GM19468 (cell line): ENCODE results near the gene BCAR3.
A peak's percentile ranks its signal among the peaks of the same experiment; 100 is the strongest.

ENCODE experiments used
- ATAC-seq: cut with Tn5 transposase; IDR thresholded peaks from one replicate; pipeline ENCODE4 v1.9.1; 2021; ENCODE audit warnings: mild to moderate bottlenecking, moderate library complexity, moderate number of reproducible peaks; ENCODE audit not compliant: unreplicated experiment; ENCODE audit errors: extremely low read depth

The BCAR3 gene

DNA sequence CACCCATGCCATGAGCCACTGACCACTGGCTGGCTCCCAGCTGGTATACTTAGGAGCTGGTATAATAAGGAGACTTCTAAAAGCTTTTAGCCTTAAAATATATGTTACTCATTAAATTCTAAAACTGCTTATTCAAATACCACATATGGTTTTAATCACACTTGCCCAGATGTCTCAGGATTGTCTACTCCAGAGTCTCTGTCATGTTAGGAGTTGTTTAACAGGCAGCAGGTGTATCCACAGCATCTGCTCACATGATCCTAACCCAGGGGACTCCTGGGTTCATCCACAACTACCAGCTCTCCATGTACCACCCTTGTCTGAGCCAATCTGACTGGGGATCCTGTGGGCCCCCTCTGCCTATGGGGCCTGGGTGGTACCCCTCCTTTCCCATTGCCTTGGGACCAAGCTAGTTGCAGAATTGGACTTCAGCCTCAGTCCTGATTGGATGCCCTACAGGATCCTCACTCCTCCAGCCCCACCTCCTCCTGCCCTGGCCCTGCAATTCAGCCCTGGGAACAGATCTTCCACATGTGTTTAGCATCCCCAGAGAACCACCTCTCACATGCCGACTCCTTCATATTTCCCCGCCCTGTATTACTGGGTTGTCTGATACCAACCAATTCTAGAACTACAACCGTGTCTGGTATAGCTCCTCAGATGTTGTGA lies 61.3 kb downstream of the BCAR3 start:
- no peak for ATAC-seq

DNA sequence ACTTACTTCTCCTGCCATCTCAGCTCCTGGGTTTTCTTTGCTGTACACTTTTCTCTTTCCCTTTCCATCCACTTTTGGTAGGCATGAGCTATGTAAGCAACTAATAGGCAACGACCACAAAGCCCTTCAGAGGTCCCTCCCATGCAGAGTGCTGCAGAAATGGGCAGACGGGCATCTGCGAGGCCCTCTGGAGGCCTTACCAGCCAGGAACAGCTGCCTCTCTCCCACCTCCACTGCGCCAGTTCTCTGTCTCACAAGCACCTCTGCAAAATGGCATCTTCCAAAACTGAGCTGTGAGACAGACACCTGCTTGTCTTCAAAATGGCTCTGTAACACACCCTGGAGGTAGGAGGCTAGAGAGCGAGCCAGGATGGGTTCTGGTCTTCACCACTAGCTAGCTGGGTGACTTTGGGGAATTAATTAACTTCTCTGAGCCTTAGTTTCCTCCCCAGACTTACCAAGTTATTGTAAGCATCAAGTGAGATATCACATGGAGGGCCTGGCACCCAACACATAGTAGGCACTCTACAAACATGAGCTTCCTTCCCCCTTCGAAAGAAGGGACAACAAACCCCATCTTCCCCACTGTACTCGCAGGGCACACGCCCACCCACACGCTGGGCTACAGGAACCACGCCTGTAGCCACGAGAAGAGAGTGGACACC lies 62.0 kb downstream of the BCAR3 start:
- no peak for ATAC-seq

DNA sequence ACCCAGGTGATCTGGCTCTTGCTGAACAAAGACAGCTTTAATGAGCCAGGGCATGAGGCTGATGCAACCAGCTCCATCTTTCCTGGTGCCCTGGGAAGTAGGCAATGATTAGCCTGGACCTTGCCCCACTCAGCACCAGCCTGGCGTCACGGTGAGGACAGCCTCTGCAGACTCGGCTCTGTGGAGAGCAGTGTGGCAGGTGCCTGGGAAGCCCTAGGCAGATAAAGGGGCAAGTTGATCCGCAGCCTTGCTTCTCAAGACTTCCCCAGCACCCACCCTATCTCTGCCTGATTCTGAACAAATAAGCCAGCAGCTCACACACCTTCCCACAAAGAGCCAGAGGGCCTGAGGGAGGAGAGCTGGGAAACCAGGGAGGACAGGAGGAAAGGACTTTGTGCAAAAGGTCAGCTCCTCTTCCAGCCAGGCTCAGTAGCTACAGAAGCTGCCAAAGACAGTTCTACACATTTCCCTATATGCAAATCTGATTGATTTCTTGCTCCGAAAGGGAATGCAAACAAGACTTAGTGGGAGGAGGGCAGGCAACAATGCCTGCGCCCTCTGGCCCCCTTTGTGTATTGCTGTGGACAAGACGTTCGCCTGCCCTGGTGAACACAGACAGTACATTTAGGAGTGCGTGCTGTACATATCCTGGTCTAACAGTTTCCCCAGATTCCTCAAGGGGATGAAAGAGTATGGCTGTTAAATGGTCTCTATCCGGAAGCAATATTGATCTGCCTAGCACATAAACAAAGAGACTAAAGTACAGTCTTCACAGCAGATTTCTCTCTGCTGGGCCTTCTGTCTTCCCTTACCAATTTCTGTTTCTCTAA lies 63.8 kb downstream of the BCAR3 start:
- ATAC-seq: no peak

DNA sequence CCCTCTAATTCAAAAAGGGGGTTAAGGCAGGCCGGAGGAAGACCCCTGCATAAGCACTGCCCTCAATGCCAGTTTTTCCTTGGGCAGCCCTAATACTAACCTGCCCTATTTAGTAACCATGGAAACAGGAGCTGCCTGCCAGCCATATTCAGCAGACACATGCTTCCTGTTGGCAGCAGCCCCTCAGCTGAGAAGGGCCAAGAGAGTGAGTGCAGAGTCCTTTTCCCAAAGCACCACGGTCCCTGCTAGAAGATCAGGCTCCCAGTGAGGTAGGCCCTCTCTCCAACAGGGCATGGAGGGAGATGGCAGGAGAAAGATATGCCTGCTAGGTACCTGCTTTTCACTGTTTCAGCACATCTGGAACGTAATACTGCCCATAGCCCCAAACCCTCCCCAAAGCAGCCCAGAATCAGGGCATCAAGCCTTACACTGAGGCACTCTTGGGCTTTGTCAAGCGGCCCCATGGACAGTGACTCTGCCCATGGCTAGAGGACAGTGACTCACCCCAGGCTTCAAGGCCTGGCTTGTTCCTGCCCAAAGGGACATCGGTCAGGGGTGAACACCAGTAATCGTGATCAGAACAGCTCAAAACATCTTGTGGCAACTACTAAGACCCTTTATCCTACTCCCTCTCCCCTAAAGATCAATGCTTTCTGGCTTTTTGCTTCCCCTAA lies 64.5 kb downstream of the BCAR3 start:
- ATAC-seq: no peak

DNA sequence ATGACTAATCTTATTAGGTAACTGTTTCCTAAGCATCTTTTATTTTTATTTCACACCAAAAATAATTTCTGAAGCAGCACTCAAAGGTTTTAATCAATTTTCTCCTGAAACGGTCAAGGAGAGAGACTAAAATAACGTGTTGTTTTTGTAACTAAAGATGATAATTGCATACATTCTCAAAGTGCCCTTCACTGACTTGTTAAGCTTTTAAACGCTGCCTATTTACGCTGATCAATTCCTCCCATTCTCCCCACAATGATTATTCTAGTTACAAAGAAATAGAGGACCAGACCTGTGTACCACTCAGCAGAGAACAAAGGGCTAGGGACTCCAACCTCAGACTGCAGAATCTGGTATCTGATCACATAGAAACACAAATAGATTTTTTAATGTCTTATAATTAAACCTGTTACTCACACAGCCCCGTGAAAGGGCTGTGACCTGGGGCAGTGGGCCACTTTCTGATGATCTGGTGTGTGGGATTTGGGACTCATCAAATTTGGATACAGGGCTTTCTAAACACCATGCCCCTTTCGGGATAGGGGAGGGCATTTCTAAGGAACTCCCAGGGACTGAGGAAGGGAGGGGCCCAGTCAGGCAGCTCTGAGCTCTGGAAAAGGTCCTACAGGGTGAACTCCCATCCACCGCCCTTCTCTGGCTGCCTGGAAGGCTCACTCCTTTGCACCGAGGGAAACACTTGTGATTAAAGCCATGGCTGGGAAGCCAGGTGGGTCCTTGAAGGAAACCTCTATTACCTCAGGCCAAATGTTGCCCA lies 65.2 kb downstream of the BCAR3 start:
- no peak for ATAC-seq

DNA sequence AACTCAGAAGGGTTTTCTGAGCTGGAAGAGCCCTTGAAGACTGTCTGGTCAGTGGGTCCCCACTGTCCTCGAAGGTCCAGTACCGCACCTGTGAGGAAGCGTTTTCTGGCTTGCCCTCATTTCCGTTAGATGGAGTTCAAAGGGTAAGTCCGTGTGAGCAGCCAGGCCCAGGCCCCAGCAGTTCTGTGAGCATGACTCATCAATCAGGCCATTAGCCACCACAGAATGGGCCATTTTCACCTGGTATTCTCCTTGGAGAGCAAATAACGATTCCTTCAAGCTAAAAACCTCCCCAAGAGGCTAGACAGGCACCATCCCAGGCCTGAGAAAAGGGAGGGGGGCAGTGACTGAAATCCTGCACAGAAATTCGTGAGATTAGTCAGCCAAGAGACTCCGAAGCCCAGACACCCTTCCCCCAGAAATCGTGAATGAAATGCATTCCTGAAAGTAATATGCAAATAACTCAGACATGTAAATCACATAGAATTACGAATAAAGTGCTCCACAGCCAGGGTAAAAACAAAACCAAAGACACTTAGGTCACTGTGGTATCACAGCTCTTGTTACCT lies 66.0 kb downstream of the BCAR3 start:
- ATAC-seq: peak; percentile 57

DNA sequence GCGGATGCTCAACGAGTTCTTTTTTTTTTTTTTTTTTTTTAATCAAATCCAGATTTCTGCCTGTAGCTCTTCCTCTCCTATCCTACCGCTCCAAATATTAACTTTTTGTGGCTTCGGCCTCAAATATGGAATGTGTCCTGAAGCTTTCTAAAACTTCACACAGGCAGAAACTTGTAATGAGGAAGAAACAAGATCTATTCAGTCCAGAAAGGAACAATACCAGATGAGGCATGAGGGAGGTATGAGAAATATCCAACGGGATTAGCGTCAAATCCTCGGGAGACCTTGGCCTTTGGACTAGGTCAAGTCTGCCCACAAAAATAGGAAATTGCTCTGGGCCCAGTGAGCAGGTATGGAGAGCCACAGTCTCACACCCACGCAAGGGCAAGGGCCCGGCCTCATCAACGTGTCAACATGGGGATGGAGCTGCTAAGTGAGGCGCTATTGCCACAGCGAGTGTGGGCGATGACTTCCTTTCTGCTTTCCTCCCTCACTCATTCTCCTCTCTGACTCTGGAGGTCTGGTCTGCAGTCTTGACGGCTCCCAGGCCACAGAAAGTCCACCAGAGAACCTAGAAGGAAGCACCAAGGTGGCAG lies 66.6 kb downstream of the BCAR3 start:
- ATAC-seq: peak; percentile 15

DNA sequence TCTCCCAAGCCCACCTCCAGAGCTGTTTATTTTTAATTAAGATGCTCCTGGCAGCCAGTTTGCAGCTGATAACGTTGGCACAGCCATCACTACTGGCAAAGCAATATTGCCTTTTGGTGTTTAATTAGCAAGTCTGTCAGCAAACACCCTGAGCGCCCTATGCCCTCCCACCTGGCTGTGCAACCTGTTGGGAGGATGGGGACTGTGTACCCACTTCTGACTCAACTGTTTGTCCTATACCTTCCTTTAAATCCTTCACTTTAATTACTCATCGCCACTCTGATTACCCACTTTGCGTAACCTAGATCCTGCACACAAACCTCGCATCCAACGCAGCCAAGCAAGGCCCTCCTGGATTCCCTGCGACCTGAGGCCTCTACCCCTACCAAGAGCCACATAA lies 67.1 kb downstream of the BCAR3 start:
- no peak for ATAC-seq

DNA sequence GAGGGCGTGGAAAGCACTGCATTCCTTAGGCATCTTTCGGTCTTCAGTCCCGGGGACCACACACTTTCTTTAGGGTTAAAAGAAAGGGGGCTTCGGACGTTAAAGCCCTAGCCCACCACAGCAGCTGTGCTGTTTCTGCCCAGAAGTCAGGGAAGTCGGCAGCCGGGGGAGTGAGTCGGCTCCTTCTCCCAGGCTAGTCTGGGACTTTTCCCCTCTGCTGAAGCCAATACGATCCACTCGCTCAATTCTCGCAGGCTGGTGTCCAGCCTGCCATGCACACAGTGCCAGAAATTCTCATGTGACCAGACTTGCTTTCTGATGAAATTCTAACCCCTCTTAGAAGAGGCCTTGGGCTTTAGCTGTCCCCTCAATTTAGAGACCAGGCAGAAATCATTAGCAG lies 67.7 kb downstream of the BCAR3 start:
- ATAC-seq: no peak

DNA sequence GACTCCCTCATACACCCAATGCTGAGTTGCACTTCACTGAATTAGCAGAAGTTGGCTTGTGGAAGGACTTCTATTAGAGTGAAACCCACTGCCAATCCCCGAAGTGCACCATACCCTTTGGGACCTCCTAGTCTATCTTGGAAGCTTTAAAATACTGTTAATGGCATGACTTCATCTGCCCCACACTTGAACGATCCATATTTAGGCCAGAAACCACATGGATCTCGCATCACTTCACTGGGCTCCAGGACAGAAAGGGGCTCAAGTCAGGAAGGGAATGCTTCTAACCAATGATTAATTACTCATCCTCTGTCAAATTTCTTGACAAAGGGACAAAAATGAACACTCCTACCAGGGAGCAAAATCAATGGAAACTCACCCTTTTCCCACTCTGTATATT lies 69.1 kb downstream of the BCAR3 start:
- ATAC-seq: no peak

DNA sequence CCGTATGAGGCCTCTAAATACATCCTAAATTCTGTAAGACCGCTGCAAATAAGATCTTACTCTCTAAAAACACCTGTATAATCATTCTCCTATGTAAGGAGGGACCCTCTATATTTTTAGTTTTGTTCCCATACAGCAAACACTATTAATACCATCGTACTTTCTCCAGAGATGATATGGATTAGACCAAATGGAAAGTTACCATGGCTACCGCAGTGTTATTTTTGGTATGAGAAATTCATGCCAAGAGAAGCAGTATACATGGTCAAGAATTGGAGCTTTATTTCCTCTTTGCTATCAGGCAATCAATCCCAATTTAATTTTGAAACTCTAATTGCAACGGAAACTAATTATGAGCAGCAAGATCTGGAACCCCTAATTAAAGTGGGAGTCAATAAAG lies 70.0 kb downstream of the BCAR3 start:
- ATAC-seq: no peak

DNA sequence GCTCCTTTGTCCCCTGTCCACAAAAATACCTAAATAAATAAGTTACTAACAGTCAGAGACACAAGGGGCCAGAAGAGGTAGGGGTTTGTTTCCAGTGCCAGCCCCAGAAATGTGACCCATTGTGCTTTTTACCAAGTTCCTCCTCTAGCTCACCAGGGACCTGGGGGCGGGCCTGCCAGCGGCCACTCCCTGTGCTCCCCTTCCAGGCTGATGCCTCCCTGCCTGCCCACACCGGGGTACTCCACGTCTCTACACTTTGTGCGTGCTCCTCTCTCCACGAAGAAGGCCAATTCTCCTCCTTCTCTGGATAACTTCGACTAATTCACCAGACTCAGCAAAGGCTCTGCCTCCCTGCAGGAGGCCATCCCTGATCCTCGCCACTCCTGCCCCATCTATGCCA lies 72.1 kb downstream of the BCAR3 start:
- no peak for ATAC-seq

DNA sequence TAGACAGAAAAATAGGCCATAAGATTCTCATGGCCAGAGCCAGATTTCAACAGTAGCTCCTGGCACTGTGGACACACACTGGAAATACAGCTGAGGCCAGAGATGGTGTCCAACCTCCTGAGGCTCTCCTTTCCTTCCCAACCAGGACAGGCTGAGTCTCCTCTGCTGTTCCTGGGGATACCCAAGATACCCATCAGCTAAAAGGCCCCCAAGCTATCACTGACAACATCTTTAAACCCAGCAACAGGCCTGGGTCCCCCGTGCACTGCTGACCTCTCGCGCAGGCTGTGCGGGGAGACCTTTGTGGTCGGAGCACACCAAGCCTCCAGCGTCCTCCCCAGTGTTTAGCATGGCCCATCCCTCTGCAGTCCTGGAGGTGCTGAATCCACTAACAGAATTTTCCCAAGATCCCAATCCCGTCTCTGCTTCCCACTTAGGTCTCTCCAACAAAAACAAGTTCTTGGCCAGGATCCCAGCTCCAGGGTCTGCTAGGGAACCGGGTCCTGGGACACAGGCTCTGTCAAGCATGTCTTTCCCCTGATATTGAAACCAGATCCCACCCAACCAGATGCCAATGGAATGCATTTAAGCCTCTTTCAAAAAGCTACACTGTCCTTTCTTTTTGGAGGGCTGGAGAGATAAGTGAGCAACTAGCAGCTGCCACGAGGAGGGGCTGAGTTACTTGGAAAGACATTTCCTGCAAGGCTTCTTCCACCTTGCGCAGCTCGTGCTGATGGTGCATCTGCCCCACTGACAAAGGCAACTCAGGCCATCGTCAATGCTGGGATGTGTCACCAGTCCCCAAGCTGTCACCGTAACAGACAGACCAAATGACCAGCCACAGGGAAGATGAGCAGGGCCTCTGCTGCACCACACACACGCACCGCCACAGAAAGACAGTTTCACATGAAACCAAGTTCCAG lies 73.2 kb downstream of the BCAR3 start:
- ATAC-seq: no peak

DNA sequence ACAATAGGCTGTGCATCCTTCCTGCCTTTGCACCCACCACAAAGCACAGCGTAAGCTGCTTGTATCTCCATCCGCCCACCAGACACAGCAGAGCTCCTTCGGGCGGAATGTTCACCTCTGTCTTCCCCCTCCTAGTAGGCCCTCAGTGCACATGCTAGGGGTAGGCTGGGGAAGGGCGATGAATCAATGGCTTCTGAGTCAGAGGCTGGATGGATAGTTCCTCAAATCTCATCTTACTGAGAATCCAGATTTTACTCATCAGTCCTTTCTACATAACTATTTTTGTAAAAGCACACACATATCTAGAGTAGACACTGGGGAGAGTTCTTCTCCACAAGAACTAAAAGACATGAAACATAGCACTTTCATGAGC lies 73.8 kb downstream of the BCAR3 start:
- peak; percentile 88 for ATAC-seq

DNA sequence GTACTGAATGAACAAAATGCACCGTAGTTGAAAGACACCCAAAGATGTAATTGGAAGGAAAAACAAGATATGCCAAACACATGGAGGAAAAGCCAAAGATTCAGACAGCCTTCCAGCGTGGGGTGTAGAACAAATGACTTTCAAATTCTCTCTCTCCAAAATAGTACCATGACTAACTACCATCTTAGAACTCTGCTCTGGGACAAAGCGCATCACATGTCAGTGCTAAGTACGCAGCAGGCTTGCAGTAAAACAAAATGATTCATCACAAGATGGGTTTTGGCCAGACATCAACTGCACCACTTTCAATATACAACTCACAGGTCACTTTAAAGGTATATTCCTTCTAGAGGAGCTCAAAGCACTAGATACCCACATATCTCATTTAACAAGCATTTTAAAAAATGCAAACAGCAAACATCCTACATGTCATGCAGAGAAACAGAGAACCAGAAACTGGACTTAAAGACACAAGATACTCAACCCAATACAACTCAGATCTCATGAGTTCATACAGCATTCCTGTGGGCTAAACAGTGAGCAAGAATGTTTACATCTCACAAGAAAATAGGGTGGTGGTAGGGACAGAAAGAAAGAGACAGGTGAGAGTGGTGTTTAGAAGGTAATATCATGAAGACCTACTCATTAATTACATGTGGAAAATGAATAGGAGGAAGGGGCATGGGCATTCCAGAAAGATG lies 75.7 kb downstream of the BCAR3 start:
- ATAC-seq: no peak

DNA sequence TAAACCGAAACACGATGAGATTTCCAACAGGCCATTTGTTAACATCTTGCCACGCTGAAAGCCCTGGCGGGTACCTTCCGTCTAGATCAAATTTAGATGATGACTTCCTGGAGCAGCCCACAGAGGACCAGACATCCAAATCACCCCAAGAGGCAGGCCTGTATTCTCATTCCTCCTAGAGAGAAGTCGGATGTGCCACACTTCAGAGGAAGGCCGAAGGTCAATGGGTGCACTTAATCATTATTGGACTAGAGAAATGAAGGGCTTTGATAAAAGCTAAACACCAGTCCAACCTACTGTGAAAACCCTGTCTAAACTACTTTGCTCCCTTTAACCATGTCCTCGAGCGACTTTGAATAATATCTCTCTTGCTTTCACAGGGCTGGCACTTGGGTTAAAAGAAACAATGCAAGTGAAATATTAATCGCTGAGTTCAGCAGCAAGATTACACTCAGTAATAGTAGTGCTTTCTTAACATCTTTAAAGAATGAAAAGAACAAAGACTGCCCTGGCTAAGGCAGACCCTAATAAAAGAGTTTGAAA lies 76.5 kb downstream of the BCAR3 start:
- no peak for ATAC-seq

DNA sequence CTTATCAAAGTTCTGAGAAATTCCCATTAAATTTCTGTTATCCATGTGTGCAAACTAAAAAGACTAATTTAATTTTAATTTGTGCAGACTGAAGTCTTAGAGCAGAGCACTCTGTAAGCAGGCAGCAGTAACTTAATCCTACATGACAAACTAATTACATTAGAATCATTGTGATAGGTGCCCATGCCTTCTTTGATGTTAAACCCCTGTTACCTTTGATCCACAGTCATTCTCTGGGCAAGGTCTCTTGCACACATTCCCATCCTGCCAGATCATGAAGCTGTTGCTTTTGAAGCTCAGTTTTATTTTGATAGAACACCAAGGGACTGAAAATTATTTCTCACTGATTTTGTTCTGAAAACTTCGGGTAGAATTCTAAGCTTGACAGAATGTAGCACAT lies 77.2 kb downstream of the BCAR3 start:
- ATAC-seq: no peak

DNA sequence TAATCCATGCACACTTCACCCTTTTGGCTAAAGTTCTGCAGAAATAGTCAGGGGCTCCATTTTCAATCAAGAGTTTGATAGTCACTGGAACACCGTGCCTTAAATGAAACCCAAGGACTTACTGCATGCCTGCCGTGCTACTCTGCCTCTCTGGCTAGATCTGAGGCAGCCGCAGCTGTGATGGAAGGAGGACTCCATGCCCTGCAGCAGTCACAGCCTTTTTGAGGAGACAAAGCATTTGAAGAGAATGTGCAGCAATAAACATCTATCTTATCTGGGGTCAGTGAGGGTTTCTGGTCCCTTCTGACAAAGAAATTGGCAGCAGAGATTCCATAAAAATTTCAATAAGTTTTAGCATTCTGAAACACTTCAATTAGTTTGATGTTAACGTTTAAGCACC lies 78.0 kb downstream of the BCAR3 start:
- no peak for ATAC-seq
